SK-N-MC (cell line): Measurements from ENCODE around the gene LRRC56.

Source experiments
- DNase-seq: peaks from one replicate; pipeline ENCODE4 v3.0.0-alpha.2; 2011; ENCODE audit warnings: low read depth, low spot score
- H3K27ac ChIP-seq: fragments of 200-600 bp; sonication (generic); 2 replicates; pipeline ENCODE4 v1.5.1; 2016; ENCODE audit warnings: mixed run types
- H3K36me3 ChIP-seq: fragments of 200-600 bp; sonication (generic); 2 replicates; pipeline ENCODE4 v1.6.1; 2017; ENCODE audit warnings: antibody characterized with exemption, low read length, mixed read lengths; ENCODE audit not compliant: insufficient read depth
- H3K4me3 ChIP-seq: fragments of 200-600 bp; sonication (generic); 2 replicates; pipeline ENCODE4 v1.5.1; 2016
- H3K9ac ChIP-seq: fragments of 200-600 bp; sonication (generic); 2 replicates; pipeline ENCODE4 v1.8.0; 2017; ENCODE audit warnings: mixed run types, mixed read lengths; ENCODE audit not compliant: insufficient read length
- H3K9me3 ChIP-seq: fragments of 200-600 bp; sonication (generic); 2 replicates; pipeline ENCODE4 v1.6.1; 2017; ENCODE audit warnings: low read depth, mild to moderate bottlenecking, antibody characterized with exemption, low read length, moderate library complexity, mixed read lengths
- EZH2 ChIP-seq: fragments of 200-600 bp; sonication (generic); IDR thresholded peaks from one replicate; pipeline ENCODE4 v1.6.1; 2017; ENCODE audit warnings: antibody characterized with exemption
- FOXP2 ChIP-seq: optimal IDR thresholded peaks from 2 replicates; pipeline ENCODE3; 2011; ENCODE audit warnings: mild to moderate bottlenecking, moderate library complexity; ENCODE audit not compliant: insufficient read depth; ENCODE audit errors: extremely low read length, control extremely low read depth
- POLR2AphosphoS5 ChIP-seq: IDR thresholded peaks from 2 replicates; pipeline ENCODE4 v1.6.1; 2012; ENCODE audit warnings: mild to moderate bottlenecking, low read depth, low read length, borderline replicate concordance

LRRC56 gene

DNA sequence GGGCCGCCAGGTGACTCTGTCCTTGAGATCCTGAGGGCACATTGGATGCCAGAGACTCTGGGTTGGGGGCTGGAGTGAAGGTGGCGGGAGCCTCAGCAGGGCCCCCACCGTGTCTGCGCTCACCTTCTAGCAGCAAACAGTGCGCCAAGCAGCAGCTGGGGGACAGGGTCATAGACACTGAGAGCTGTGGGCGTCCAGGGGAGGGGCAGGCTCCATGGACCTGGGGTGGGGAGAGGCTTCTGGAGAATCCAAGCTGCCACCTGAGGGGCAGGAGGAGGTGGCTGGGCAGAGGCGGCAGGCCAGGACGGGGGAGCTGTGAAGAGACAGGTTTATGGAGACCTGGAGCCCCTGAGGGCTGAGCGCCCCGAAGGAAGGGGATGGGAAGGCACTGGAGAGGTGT, 47.0 kb downstream of the LRRC56 start:
- peaks cover 50% of the 10 kb centered on the region for H3K36me3 ChIP-seq
- no peak overlapping the region for H3K27ac ChIP-seq
- H3K9ac ChIP-seq = no peak overlapping the region
- no peak for DNase-seq
- no peaks in the 10 kb centered on the region for H3K9me3 ChIP-seq
- H3K4me3 ChIP-seq = no peak overlapping the region
- TF ChIP-seq FOXP2 (no peak), EZH2 (no peak), POLR2AphosphoS5 (no peak)

GRCh38 chr11:586376-587316, 49.3 kb downstream of the LRRC56 start:
- Histone ChIP-seq H3K27ac (no peak overlapping the region), H3K36me3 (peaks cover 67% of the 10 kb centered on the region), H3K9ac (no peak overlapping the region), H3K4me3 (no peak overlapping the region), H3K9me3 (no peaks in the 10 kb centered on the region)
- no peak for DNase-seq
- no peak for TF ChIP-seq EZH2
- no peak for TF ChIP-seq FOXP2
- TF ChIP-seq POLR2AphosphoS5 = no peak

- H3K9ac ChIP-seq = no peak overlapping the region
- H3K4me3 ChIP-seq = no peak overlapping the region
- no peaks in the 10 kb centered on the region for H3K9me3 ChIP-seq
- peaks cover 67% of the 10 kb centered on the region for H3K36me3 ChIP-seq
- no peak overlapping the region for H3K27ac ChIP-seq
- DNase-seq = no peak
- TF ChIP-seq POLR2AphosphoS5 (no peak), EZH2 (no peak), FOXP2 (no peak)
These were observed 50.2 kb downstream of the LRRC56 start for GRCh38 chr11:587546-587945.

DNA sequence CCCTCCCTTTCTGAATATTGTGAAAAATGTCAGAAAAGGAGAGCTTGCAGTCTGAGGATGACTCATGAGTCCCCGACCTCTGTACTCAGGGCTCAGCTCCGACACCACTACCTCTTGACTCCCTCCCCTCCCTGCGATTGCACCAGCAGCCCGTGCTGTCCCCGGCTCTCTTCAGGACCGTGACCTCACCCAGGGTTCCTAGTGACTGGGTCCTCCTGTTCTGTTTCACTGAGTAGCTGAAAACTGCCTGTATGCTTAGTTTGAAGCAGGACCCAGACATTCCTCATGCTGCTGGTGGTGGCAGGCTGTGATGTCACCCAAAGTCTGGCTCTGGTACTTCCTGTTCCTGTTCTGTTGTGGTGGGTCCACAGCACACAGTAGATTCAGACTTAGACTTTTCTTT, 50.7 kb downstream of the LRRC56 start:
- no peak for DNase-seq
- peaks cover 72% of the 10 kb centered on the region for H3K36me3 ChIP-seq
- H3K27ac ChIP-seq = no peak overlapping the region
- TF ChIP-seq POLR2AphosphoS5 (no peak), EZH2 (no peak), FOXP2 (no peak)
- H3K9ac ChIP-seq = no peak overlapping the region
- H3K9me3 ChIP-seq = no peaks in the 10 kb centered on the region
- no peak overlapping the region for H3K4me3 ChIP-seq

- Histone ChIP-seq H3K9me3 (no peaks in the 10 kb centered on the region), H3K27ac (no peak overlapping the region), H3K4me3 (no peak overlapping the region), H3K36me3 (peaks cover 78% of the 10 kb centered on the region), H3K9ac (no peak overlapping the region)
- no peak for TF ChIP-seq EZH2
- no peak for DNase-seq
These were observed 52.5 kb downstream of the LRRC56 start for GRCh38 chr11:589798-590197.

DNA sequence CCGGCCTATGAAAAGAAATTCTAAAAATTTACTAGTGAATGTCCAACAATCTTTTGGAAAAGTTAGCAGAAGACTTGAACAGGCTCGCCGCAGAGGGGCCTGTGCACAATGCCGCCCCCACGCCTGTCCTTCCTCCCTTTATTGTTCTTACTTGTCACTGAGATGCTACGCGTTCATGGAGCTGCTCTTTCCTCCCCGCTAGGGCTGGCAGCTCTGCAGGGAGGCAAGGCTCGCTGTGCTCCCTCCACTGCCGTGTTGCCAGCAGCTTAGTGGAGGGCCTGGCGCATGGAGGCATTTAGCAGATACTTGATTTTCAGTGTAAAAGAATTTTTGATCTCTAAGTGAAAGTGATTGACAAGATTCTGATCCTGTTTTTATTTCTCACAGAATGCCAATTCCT, 53.7 kb downstream of the LRRC56 start:
- H3K9ac ChIP-seq = no peak overlapping the region
- H3K36me3 ChIP-seq = peaks cover 84% of the 10 kb centered on the region
- H3K4me3 ChIP-seq = no peak overlapping the region
- TF ChIP-seq FOXP2 = no peak
- TF ChIP-seq POLR2AphosphoS5 = no peak
- TF ChIP-seq EZH2 = no peak
- no peak for DNase-seq
- H3K27ac ChIP-seq = no peak overlapping the region
- H3K9me3 ChIP-seq = no peaks in the 10 kb centered on the region

- H3K4me3 ChIP-seq = no peak overlapping the region
- no peak for DNase-seq
- peaks cover 84% of the 10 kb centered on the region for H3K36me3 ChIP-seq
- H3K9me3 ChIP-seq = no peaks in the 10 kb centered on the region
- no peak overlapping the region for H3K27ac ChIP-seq
- TF ChIP-seq FOXP2 = no peak
- no peak for TF ChIP-seq POLR2AphosphoS5
- no peak for TF ChIP-seq EZH2
- H3K9ac ChIP-seq = no peak overlapping the region
These were observed 55.2 kb downstream of the LRRC56 start for GRCh38 chr11:592501-592900.

GRCh38 chr11:592918-593317, 55.6 kb downstream of the LRRC56 start:
- DNase-seq = no peak
- H3K4me3 ChIP-seq = no peak overlapping the region
- H3K36me3 ChIP-seq = peaks cover 81% of the 10 kb centered on the region
- no peak overlapping the region for H3K9ac ChIP-seq
- H3K27ac ChIP-seq = no peak overlapping the region
- H3K9me3 ChIP-seq = no peaks in the 10 kb centered on the region
- TF ChIP-seq EZH2 = no peak
- TF ChIP-seq POLR2AphosphoS5 = no peak
- TF ChIP-seq FOXP2 = no peak

DNA sequence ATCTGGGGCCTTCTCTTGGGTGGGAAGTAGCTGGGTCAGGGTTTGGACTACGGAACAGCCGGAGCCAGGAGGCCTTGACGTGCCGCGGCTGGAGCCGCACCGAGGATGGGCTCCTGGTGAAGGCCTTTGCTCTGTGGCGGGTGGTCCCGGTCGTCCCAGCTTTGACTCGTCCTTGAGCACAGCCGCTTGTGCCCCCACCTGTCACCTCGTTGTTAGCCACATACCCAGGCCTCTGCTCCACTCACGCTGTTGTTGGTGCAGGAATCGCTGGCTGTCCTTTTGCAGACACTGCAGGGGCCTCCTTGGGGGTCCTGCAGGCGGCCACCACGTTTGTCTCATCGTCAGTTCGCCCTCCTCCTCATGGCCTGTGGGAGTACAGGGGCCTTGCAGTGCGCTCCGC, 56.0 kb downstream of the LRRC56 start:
- no peak for DNase-seq

More for the DNA sequence above, 56.0 kb downstream of the LRRC56 start:
- TF ChIP-seq FOXP2 = no peak
- Histone ChIP-seq H3K9me3 (no peaks in the 10 kb centered on the region), H3K27ac (no peak overlapping the region), H3K4me3 (no peak overlapping the region), H3K9ac (no peak overlapping the region), H3K36me3 (peaks cover 81% of the 10 kb centered on the region)
